Adipocyte (in vitro differentiated cells): Measurements from ENCODE around the gene GPR162.
"Not testable (repeated sequence)": the region's sequence is repeated elsewhere in the genome, so short reads cannot be mapped to it uniquely, and the experiment has no call there.

Experiments
- DNase-seq: peaks from one replicate; pipeline ENCODE4 v3.0.0-alpha.2; 2015; ENCODE audit warnings: low read depth
- H3K27me3 ChIP-seq: replicated peaks from 2 replicates; pipeline ENCODE4 v1.7.0; 2013; ENCODE audit warnings: mild to moderate bottlenecking, low read length, moderate library complexity; ENCODE audit not compliant: control insufficient read depth, insufficient read depth
- H3K36me3 ChIP-seq: 2 replicates; pipeline ENCODE4 v1.7.0; 2013; ENCODE audit warnings: low read length, mild to moderate bottlenecking, moderate library complexity; ENCODE audit not compliant: control insufficient read depth, insufficient read depth, severe bottlenecking
- H3K4me1 ChIP-seq: 2 replicates; pipeline ENCODE4 v1.7.0; 2013; ENCODE audit warnings: mild to moderate bottlenecking, low read length, moderate library complexity; ENCODE audit not compliant: control insufficient read depth, insufficient read depth
- H3K4me3 ChIP-seq: 2 replicates; pipeline ENCODE4 v1.7.0; 2013; ENCODE audit warnings: mild to moderate bottlenecking, low read length, moderate library complexity
- H3K9ac ChIP-seq: 2 replicates; pipeline ENCODE4 v1.7.0; 2013; ENCODE audit warnings: mild to moderate bottlenecking, low read length, moderate library complexity
- H3K9me3 ChIP-seq: 2 replicates; pipeline ENCODE4 v1.7.0; 2013; ENCODE audit warnings: mild to moderate bottlenecking, low read length, moderate library complexity; ENCODE audit not compliant: control insufficient read depth

GPR162 gene

GRCh38 chr12:6865307-6865706 is 43.7 kb downstream of the GPR162 start:
- DNase-seq, H3K9me3 ChIP-seq, H3K9ac ChIP-seq, H3K27me3 ChIP-seq, H3K4me3 ChIP-seq: not testable (repeated sequence)
- peaks cover 29% of the 10 kb centered on the region for H3K4me1 ChIP-seq
- peaks cover 68% of the 10 kb centered on the region for H3K36me3 ChIP-seq

- Histone ChIP-seq H3K9me3 (no peaks in the 10 kb centered on the region), H3K4me1 (peaks cover 33% of the 10 kb centered on the region), H3K36me3 (peaks cover 68% of the 10 kb centered on the region), H3K27me3 (no peaks in the 10 kb centered on the region), H3K4me3 (peak overlapping the region; percentile 78), H3K9ac (peak overlapping the region; percentile 85)
- DNase-seq, result no peak
Measured at GRCh38 chr12:6866163-6866919, 44.7 kb downstream of the GPR162 start.

- Histone ChIP-seq H3K9me3 (no peaks in the 10 kb centered on the region), H3K36me3 (peaks cover 62% of the 10 kb centered on the region), H3K9ac (peak overlapping the region; percentile 85), H3K27me3 (no peaks in the 10 kb centered on the region), H3K4me3 (peak overlapping the region; percentile 78), H3K4me1 (peaks cover 39% of the 10 kb centered on the region)
- DNase-seq, result no peak
Measured at GRCh38 chr12:6866920-6867412, 45.3 kb downstream of the GPR162 start.

GRCh38 chr12:6867413-6868210 is 46.0 kb downstream of the GPR162 start, which contains the start of gene TPI1:
TSS of gene TPI1 (plus strand) at chr12:6867531. CDS start at chr12:6867567, 36 bp downstream.
- Histone ChIP-seq H3K4me3 (peak within 1 kb of the TSS; percentile 88), H3K27me3 (no peaks in the 10 kb centered on the region), H3K36me3 (peaks cover 55% of the 10 kb centered on the region), H3K9me3 (no peaks in the 10 kb centered on the region), H3K4me1 (peaks cover 41% of the 10 kb centered on the region), H3K9ac (peak within 1 kb of the TSS; percentile 98)
- peak; percentile 92 for DNase-seq

GRCh38 chr12:6868211-6869048 is 46.8 kb downstream of the GPR162 start:
- Histone ChIP-seq H3K4me1 (peaks cover 41% of the 10 kb centered on the region), H3K9ac (peak overlapping the region; percentile 98), H3K4me3 (peak overlapping the region; percentile 88), H3K9me3 (no peaks in the 10 kb centered on the region), H3K27me3 (no peaks in the 10 kb centered on the region), H3K36me3 (peaks cover 47% of the 10 kb centered on the region)
- DNase-seq, result no peak

GRCh38 chr12:6869049-6870021 is 47.7 kb downstream of the GPR162 start:
- peaks cover 39% of the 10 kb centered on the region for H3K36me3 ChIP-seq
- peak overlapping the region; percentile 98 for H3K9ac ChIP-seq
- peak overlapping the region; percentile 88 for H3K4me3 ChIP-seq
- H3K9me3 ChIP-seq, result no peaks in the 10 kb centered on the region
- H3K27me3 ChIP-seq, result no peaks in the 10 kb centered on the region
- peak; percentile 87 for DNase-seq
- peaks cover 43% of the 10 kb centered on the region for H3K4me1 ChIP-seq

- H3K36me3 ChIP-seq, result peaks cover 29% of the 10 kb centered on the region
Measured at GRCh38 chr12:6870304-6870703, 48.7 kb downstream of the GPR162 start.

GRCh38 chr12:6871052-6871957 is 49.7 kb downstream of the GPR162 start:
- Histone ChIP-seq H3K4me1 (peaks cover 42% of the 10 kb centered on the region), H3K27me3 (no peaks in the 10 kb centered on the region), H3K9ac (peak overlapping the region; percentile 98), H3K9me3 (no peaks in the 10 kb centered on the region), H3K36me3 (peaks cover 22% of the 10 kb centered on the region), H3K4me3 (peak overlapping the region; percentile 85)
- DNase-seq, result peak; percentile 44

More at GRCh38 chr12:6870304-6870703, 48.7 kb downstream of the GPR162 start:
- not testable (repeated sequence) for H3K27me3 ChIP-seq, DNase-seq, H3K4me3 ChIP-seq, H3K9me3 ChIP-seq
- Histone ChIP-seq H3K9ac (peak overlapping the region; percentile 98), H3K4me1 (peaks cover 43% of the 10 kb centered on the region)
